ENCODE measurements around the gene NMB. TPM values are rescaled to one million over a fixed set of nuclear protein-coding genes. Genes with fewer than 3 reads are reported as not detected.

NMB gene
- total RNA-seq, 1 experiment from 2014 or later: 25.9 TPM

GRCh38 chr15:84658788-84659411 lies 901 bp upstream of the NMB start:
- no peaks in the 10 kb centered on the region for H3F3A ChIP-seq (ENCODE audit: low read length, unreplicated experiment)
- no peaks in the 10 kb centered on the region for H3K27me3 ChIP-seq (ENCODE audit: low read length)
- DNase-seq (no peak), ATAC-seq (no peak)
- H2AFZ ChIP-seq (ENCODE audit: low read length): peak overlapping the region; percentile 88
- H3K9me3 ChIP-seq (ENCODE audit: low read length): no peaks in the 10 kb centered on the region
- CTCF ChIA-PET: interaction anchor here (0.7 to 1.2 kb wide), 2 partner anchors 10 to 24 kb away, joined by 6 to 10 read pairs; no protein-coding TSS in a partner anchor
- no TSS peak for BruUV-seq (replicated peaks)
- peak overlapping the region; percentile 75 for H3K9ac ChIP-seq (ENCODE audit: low read length)
- peaks cover 2% of the 10 kb centered on the region for H3K79me2 ChIP-seq (ENCODE audit: low read length)
- POLR2A ChIA-PET (ENCODE audit: unreplicated experiment): no interaction called here
- no peaks in the 10 kb centered on the region for H3K9me2 ChIP-seq (replicated peaks; ENCODE audit: low read length)
- no peak for TF ChIP-seq EZH2phosphoT487 (IDR thresholded peaks at IDR 0.05; ENCODE audit: borderline replicate concordance, low read length)
- TF ChIP-seq CTCF (conservative IDR thresholded peaks at IDR 0.05; ENCODE audit: low read depth, low read length): no peak
- TF ChIP-seq EZH2 (IDR thresholded peaks at IDR 0.05; ENCODE audit: low read length, unreplicated experiment): no peak
- intact Hi-C loops (cut with micrococcal nuclease): loop anchor here (1.0 kb wide), 1 partner anchor 269 kb away; no protein-coding TSS in a partner anchor
- peaks cover 17% of the 10 kb centered on the region; the same call in 1 of the 2 replicates for H3K4me1 ChIP-seq (ENCODE audit: insufficient read depth, low read length)
- peak overlapping the region; percentile 82 for H3K4me2 ChIP-seq (ENCODE audit: low read length)
- H3K27ac ChIP-seq (ENCODE audit: low read length): peak overlapping the region; percentile 44; the same call in 1 of the 2 replicates
- peak overlapping the region; percentile 69 for H3K4me3 ChIP-seq (ENCODE audit: low read length)
- no peaks in the 10 kb centered on the region for H3K36me3 ChIP-seq (ENCODE audit: low read depth, low read length)
- H4K20me1 ChIP-seq (ENCODE audit: low read length): no peaks in the 10 kb centered on the region

DNA sequence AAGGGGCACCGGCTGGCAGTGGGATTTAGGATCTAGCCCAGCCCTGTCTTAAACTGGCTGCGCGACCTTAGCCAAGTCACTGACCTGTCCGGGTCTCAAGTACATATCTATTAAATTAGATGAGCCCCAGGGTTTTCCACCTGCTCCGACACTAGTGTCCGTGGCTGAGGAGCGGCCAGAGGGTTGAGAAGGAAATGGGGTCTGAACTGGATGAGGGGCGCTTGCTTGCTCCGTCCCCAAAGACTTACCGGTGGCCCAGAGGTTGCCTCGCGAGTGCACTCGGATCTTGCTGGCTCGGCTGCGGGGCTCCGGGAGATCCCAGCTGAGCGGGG lies 285 bp downstream of the NMB start:
- Histone ChIP-seq H3K36me3 (ENCODE audit: low read depth, low read length) (no peaks in the 10 kb centered on the region), H3K27me3 (ENCODE audit: low read length) (no peaks in the 10 kb centered on the region), H3K27ac (ENCODE audit: low read length) (no peak overlapping the region), H3K4me2 (ENCODE audit: low read length) (peak overlapping the region; percentile 82), H3K4me3 (ENCODE audit: low read length) (peak overlapping the region; percentile 69), H3K4me1 (ENCODE audit: insufficient read depth, low read length) (peaks cover 26% of the 10 kb centered on the region), H3K9me2 (replicated peaks; ENCODE audit: low read length) (no peaks in the 10 kb centered on the region), H3K9ac (ENCODE audit: low read length) (peak overlapping the region; percentile 75; the same call in 1 of the 2 replicates), H3K79me2 (ENCODE audit: low read length) (peaks cover 14% of the 10 kb centered on the region), H3F3A (ENCODE audit: low read length, unreplicated experiment) (no peaks in the 10 kb centered on the region), H4K20me1 (ENCODE audit: low read length) (no peaks in the 10 kb centered on the region), H2AFZ (ENCODE audit: low read length) (peak overlapping the region; percentile 88), H3K9me3 (ENCODE audit: low read length) (no peaks in the 10 kb centered on the region)
- no TSS peak for BruUV-seq (replicated peaks)
- ATAC-seq (no peak), DNase-seq (no peak)
- CTCF ChIA-PET: no interaction called here
- no peak for TF ChIP-seq EZH2phosphoT487 (IDR thresholded peaks at IDR 0.05; ENCODE audit: borderline replicate concordance, low read length)
- no peak for TF ChIP-seq EZH2 (IDR thresholded peaks at IDR 0.05; ENCODE audit: low read length, unreplicated experiment)
- no peak for TF ChIP-seq CTCF (conservative IDR thresholded peaks at IDR 0.05; ENCODE audit: low read depth, low read length)
- intact Hi-C loops (cut with micrococcal nuclease): loop anchor here (1.0 kb wide), 1 partner anchor 271 kb away; no protein-coding TSS in a partner anchor
- POLR2A ChIA-PET (ENCODE audit: unreplicated experiment): no interaction called here

GRCh38 chr15:84656972-84657371 lies 1.0 kb downstream of the NMB start:
- H3K36me3 ChIP-seq (ENCODE audit: low read depth, low read length): 0 out of 2 replicates have a peak, but pooled peaks cover 5% of the 10 kb centered on the region
- ChIA-PET CTCF (no interaction called here), POLR2A (ENCODE audit: unreplicated experiment) (no interaction called here)
- H4K20me1 ChIP-seq (ENCODE audit: low read length): no peaks in the 10 kb centered on the region
- intact Hi-C loops (cut with micrococcal nuclease): no loop called here
- no peaks in the 10 kb centered on the region for H3K9me2 ChIP-seq (replicated peaks; ENCODE audit: low read length)
- 0 out of 2 replicates have a peak overlapping the region, but pooled peaks have one; percentile 82 for H3K4me2 ChIP-seq (ENCODE audit: low read length)
- H3F3A ChIP-seq (ENCODE audit: low read length, unreplicated experiment): no peaks in the 10 kb centered on the region
- no peaks in the 10 kb centered on the region for H3K9me3 ChIP-seq (ENCODE audit: low read length)
- no TSS peak for BruUV-seq (replicated peaks)
- H3K79me2 ChIP-seq (ENCODE audit: low read length): peaks cover 21% of the 10 kb centered on the region
- H3K27ac ChIP-seq (ENCODE audit: low read length): no peak overlapping the region
- no peaks in the 10 kb centered on the region for H3K27me3 ChIP-seq (ENCODE audit: low read length)
- no peak overlapping the region for H3K9ac ChIP-seq (ENCODE audit: low read length)
- H3K4me3 ChIP-seq (ENCODE audit: low read length): no peak overlapping the region
- ATAC-seq (no peak), DNase-seq (no peak)
- H2AFZ ChIP-seq (ENCODE audit: low read length): no peak overlapping the region
- no peak for TF ChIP-seq EZH2phosphoT487 (IDR thresholded peaks at IDR 0.05; ENCODE audit: borderline replicate concordance, low read length)
- TF ChIP-seq CTCF (conservative IDR thresholded peaks at IDR 0.05; ENCODE audit: low read depth, low read length): no peak
- TF ChIP-seq EZH2 (IDR thresholded peaks at IDR 0.05; ENCODE audit: low read length, unreplicated experiment): no peak
- H3K4me1 ChIP-seq (ENCODE audit: insufficient read depth, low read length): peaks cover 34% of the 10 kb centered on the region
